Measurements from ENCODE around the gene OR13G1.
"Not testable (repeated sequence)": the region's sequence is repeated elsewhere in the genome, so short reads cannot be mapped to it uniquely, and the experiment has no call there.

The OR13G1 gene

GRCh38 chr1:247679639-247680038, at the start of gene OR13G1:
Gene OR13G1 (minus strand): TSS chr1:247679739. CDS start chr1:247673041, 6,698 bp downstream.
- no peak for DNase-seq

GRCh38 chr1:247721222-247721621, 41.7 kb upstream of the OR13G1 start:
- DNase-seq: no peak

- no peak for DNase-seq
Observed at GRCh38 chr1:247716546-247716945, 37.0 kb upstream of the OR13G1 start, which contains the start of gene OR6F1. Gene OR6F1 (minus strand): TSS chr1:247716646. CDS start chr1:247712755, 3,891 bp downstream.

GRCh38 chr1:247713753-247714152, 34.2 kb upstream of the OR13G1 start:
- no peak for DNase-seq

- DNase-seq: not testable (repeated sequence)
Observed at GRCh38 chr1:247710681-247711080, 31.1 kb upstream of the OR13G1 start.

- no peak for DNase-seq
Observed at GRCh38 chr1:247701338-247701737, 21.8 kb upstream of the OR13G1 start.

- peak; percentile 34 to 41 for DNase-seq
Observed at GRCh38 chr1:247681288-247681897, 1.9 kb upstream of the OR13G1 start.

GRCh38 chr1:247680171-247680570, 632 bp upstream of the OR13G1 start:
- no peak for DNase-seq

- DNase-seq: no peak
Observed at GRCh38 chr1:247669225-247669624, 10.3 kb downstream of the OR13G1 start.

- DNase-seq: no peak
Observed at GRCh38 chr1:247656221-247656875, 23.2 kb downstream of the OR13G1 start.

- DNase-seq: no peak
Observed at GRCh38 chr1:247653040-247653439, 26.5 kb downstream of the OR13G1 start.

- no peak for DNase-seq
Observed at GRCh38 chr1:247647864-247648263, 31.7 kb downstream of the OR13G1 start.

- no peak for DNase-seq
Observed at GRCh38 chr1:247646867-247647266, 32.7 kb downstream of the OR13G1 start.

GRCh38 chr1:247642742-247643141, 36.8 kb downstream of the OR13G1 start:
- DNase-seq: no peak

- peak; percentile 63 to 76 for DNase-seq
Observed at GRCh38 chr1:247639381-247639981, 40.1 kb downstream of the OR13G1 start.

- DNase-seq: no peak
Observed at GRCh38 chr1:247638781-247639180, 40.8 kb downstream of the OR13G1 start.

GRCh38 chr1:247638011-247638410, 41.5 kb downstream of the OR13G1 start:
- no peak for DNase-seq

- no peak for DNase-seq
Observed at GRCh38 chr1:247627951-247628350, 51.6 kb downstream of the OR13G1 start.
